OCI-LY7 (cell line): ENCODE data around the gene SYTL2. TPM values are rescaled to one million over a fixed set of nuclear protein-coding genes. Genes with fewer than 3 reads are reported as not detected.

Experiments used
- BruUV-seq: library from RNA; stranded (reverse); fragments of 400-500 nt; replicated peaks from 2 replicates; lab custom pipeline; 2021; lab: Mats Ljungman, UMichigan
- CTCF ChIA-PET: fragments of 300-600 bp; sonication (Branson Sonifier 250); formaldehyde crosslinking; loops from one replicate; lab custom pipeline; 2022; ENCODE audit warnings: antibody characterized with exemption; ENCODE audit not compliant: unreplicated experiment; lab: Charles Lee
- POLR2A ChIA-PET: fragments of 300-600 bp; sonication (Branson Sonifier 250); formaldehyde crosslinking; loops from one replicate; lab custom pipeline; 2022; ENCODE audit warnings: antibody characterized with exemption; lab: Charles Lee
- DNase-seq: peaks from one replicate; pipeline ENCODE4 v3.0.0-alpha.2; 2015; ENCODE audit warnings: low spot score
- H2AFZ ChIP-seq: fragments of 200-600 bp; sonication (generic), shearing (Covaris generic); 2 replicates; pipeline ENCODE4 v1.6.1; 2014; ENCODE audit warnings: mild to moderate bottlenecking, antibody characterized with exemption, low read length, moderate library complexity
- H3K27ac ChIP-seq: fragments of 200-600 bp; sonication (generic); 2 replicates; pipeline ENCODE4 v1.5.1; 2014; ENCODE audit warnings: mixed run types, low read depth, mild to moderate bottlenecking, moderate library complexity, low read length, inconsistent platforms; ENCODE audit not compliant: poor library complexity, severe bottlenecking
- H3K36me3 ChIP-seq: fragments of 200-600 bp; sonication (generic); 2 replicates; pipeline ENCODE4 v1.6.1; 2014; ENCODE audit warnings: mild to moderate bottlenecking, antibody characterized with exemption, low read length, moderate library complexity, mixed read lengths; ENCODE audit not compliant: insufficient read depth
- H3K4me1 ChIP-seq: fragments of 200-600 bp; sonication (generic); 2 replicates; pipeline ENCODE4 v1.5.1; 2014; ENCODE audit warnings: mild to moderate bottlenecking, low read length; ENCODE audit not compliant: insufficient read depth, poor library complexity, severe bottlenecking
- H3K4me2 ChIP-seq: fragments of 200-600 bp; sonication (generic); 2 replicates; pipeline ENCODE4 v1.6.1; 2014; ENCODE audit warnings: mild to moderate bottlenecking, low read length
- H3K4me3 ChIP-seq: fragments of 200-600 bp; sonication (generic); 2 replicates; pipeline ENCODE4 v1.5.1; 2014; ENCODE audit warnings: mild to moderate bottlenecking, low read depth, low read length; ENCODE audit not compliant: poor library complexity, severe bottlenecking
- H3K79me2 ChIP-seq: fragments of 200-600 bp; sonication (generic); 2 replicates; pipeline ENCODE4 v1.6.1; 2016; ENCODE audit warnings: low read depth, mild to moderate bottlenecking, low read length, moderate library complexity, mixed read lengths; ENCODE audit not compliant: insufficient read depth
- H3K9me2 ChIP-seq: fragments of 200-600 bp; sonication (generic); 2 replicates; pipeline ENCODE4 v1.6.1; 2016; ENCODE audit warnings: mild to moderate bottlenecking, low read length, mixed read lengths; ENCODE audit not compliant: insufficient read depth
- H3K9me3 ChIP-seq: fragments of 200-600 bp; sonication (generic); 2 replicates; pipeline ENCODE4 v1.6.1; 2014; ENCODE audit warnings: mild to moderate bottlenecking, mixed run types, low read length, mixed read lengths
- H4K20me1 ChIP-seq: fragments of 200-600 bp; sonication (generic); 2 replicates; pipeline ENCODE4 v1.6.1; 2014; ENCODE audit warnings: mild to moderate bottlenecking, antibody characterized with exemption, low read length, moderate library complexity, mixed read lengths; ENCODE audit not compliant: insufficient read depth
- EZH2phosphoT487 ChIP-seq: fragments of 200-600 bp; sonication (generic); IDR thresholded peaks from 2 replicates; pipeline ENCODE4 v1.6.1; 2018; ENCODE audit warnings: low read depth, borderline replicate concordance, mild to moderate bottlenecking, mixed run types, antibody characterized with exemption, low read length, moderate library complexity, mixed read lengths
- intact Hi-C: fragments of 100-400 bp; cut with micrococcal nuclease; formaldehyde crosslinking; loops from one replicate; pipeline ENCODE4 v1.10.0; 2022; ENCODE audit not compliant: unreplicated experiment
- total RNA-seq, 2 experiments: library from RNA; depleted of rRNA in 1 of 2; stranded (reverse); fragments of >200 nt in 1 of 2; shearing (Covaris generic) in 1 of 2; gene quantifications; 2 replicates each; pipeline ENCODE4 v1.2.3, GENCODE V29; 2014 to 2022
- TF ChIP-seq, protein P1 (sequence below): fragments of 200-600 bp; sonication (generic); conservative IDR thresholded peaks from 2 replicates; pipeline ENCODE4 v1.5.1; 2014; ENCODE audit warnings: mild to moderate bottlenecking, antibody characterized with exemption, low read length, moderate library complexity, mixed read lengths

SYTL2 gene
- total RNA-seq, 2 experiments from 2014 or later = 2.6 to 5.1 TPM

DNA sequence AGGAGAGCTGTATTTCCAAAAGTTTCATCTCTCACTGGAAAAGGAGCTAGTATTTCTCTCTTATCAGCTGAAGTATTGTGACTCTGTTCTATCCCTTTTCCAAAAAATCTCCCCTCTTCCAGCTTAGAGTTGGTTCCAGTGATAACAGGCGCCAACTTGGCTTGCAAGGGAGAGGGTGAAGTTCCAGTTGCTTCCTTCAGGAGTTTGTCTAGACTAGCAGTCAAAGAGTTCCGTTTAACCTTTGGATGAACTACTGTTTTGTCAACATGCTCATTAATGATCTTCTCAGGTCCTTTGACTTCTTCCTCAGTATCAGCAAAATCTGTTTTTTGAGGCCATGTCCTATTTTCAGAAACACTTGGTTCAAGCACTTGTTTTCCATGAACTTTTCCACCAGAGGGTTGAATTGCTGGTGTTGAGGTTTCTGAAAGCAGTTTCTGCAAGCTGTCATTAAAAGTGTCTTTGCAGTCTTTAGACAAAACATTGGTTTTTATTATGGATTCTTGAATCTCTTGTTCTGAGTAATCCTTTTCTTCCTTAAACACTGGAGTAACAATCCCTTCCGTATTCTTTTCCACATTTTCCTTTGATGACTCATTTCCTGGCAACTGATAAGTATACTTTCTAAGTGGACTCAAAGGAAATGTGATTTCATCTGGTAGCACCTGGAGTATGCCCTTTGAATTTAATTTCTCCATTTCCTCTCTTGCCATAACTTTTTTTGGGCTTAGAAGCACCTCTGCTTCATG lies 85.3 kb downstream of the SYTL2 start:
- Histone ChIP-seq H3K4me2 (no peak overlapping the region), H3K9me3 (no peaks in the 10 kb centered on the region), H3K4me1 (no peaks in the 10 kb centered on the region), H3K79me2 (no peaks in the 10 kb centered on the region), H3K9me2 (no peaks in the 10 kb centered on the region), H3K4me3 (no peak overlapping the region), H3K36me3 (no peaks in the 10 kb centered on the region), H3K27ac (no peak overlapping the region), H4K20me1 (no peaks in the 10 kb centered on the region), H2AFZ (no peak overlapping the region)
- DNase-seq = no peak
- no TSS peak for BruUV-seq
- TF ChIP-seq, protein P1, sequence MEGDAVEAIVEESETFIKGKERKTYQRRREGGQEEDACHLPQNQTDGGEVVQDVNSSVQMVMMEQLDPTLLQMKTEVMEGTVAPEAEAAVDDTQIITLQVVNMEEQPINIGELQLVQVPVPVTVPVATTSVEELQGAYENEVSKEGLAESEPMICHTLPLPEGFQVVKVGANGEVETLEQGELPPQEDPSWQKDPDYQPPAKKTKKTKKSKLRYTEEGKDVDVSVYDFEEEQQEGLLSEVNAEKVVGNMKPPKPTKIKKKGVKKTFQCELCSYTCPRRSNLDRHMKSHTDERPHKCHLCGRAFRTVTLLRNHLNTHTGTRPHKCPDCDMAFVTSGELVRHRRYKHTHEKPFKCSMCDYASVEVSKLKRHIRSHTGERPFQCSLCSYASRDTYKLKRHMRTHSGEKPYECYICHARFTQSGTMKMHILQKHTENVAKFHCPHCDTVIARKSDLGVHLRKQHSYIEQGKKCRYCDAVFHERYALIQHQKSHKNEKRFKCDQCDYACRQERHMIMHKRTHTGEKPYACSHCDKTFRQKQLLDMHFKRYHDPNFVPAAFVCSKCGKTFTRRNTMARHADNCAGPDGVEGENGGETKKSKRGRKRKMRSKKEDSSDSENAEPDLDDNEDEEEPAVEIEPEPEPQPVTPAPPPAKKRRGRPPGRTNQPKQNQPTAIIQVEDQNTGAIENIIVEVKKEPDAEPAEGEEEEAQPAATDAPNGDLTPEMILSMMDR = no peak
- no peak for TF ChIP-seq EZH2phosphoT487
- intact Hi-C loops = no loop called here
- POLR2A ChIA-PET = interaction anchor here (1.0 to 1.6 kb wide), 2 partner anchors 13 to 15 kb away, joined by 3 to 5 read pairs; no protein-coding TSS in a partner anchor
- CTCF ChIA-PET = no interaction called here

- no peak for DNase-seq
- Histone ChIP-seq H3K36me3 (no peaks in the 10 kb centered on the region), H3K9me2 (no peaks in the 10 kb centered on the region), H3K4me3 (no peak overlapping the region), H4K20me1 (no peaks in the 10 kb centered on the region), H3K4me1 (no peaks in the 10 kb centered on the region), H2AFZ (no peak overlapping the region), H3K27ac (no peak overlapping the region), H3K9me3 (no peaks in the 10 kb centered on the region), H3K79me2 (no peaks in the 10 kb centered on the region), H3K4me2 (no peak overlapping the region)
- no peak for TF ChIP-seq EZH2phosphoT487
- TF ChIP-seq, protein P1 = no peak
- ChIA-PET POLR2A (interaction anchor here (0.6 to 1.6 kb wide), 4 partner anchors 14 to 1255 kb away, joined by 3 to 5 read pairs (median 4); no protein-coding TSS in a partner anchor), CTCF (no interaction called here)
- intact Hi-C loops = no loop called here
- no TSS peak for BruUV-seq
These were observed 86.0 kb downstream of the SYTL2 start for GRCh38 chr11:85724748-85725465.
